ENCODE data around the gene ALDH1L2. TPM values are rescaled to one million over a fixed set of nuclear protein-coding genes. Genes with fewer than 3 reads are reported as not detected.

Gene ALDH1L2
- total and polyA plus RNA-seq, 9 of the 15 experiments (the other 6 are each of a cell fraction or from before 2014, with no cell fraction given) = 1.1 to 9.9 (median 3.8) TPM

- TF ChIP-seq ZNF512 (tag; IDR thresholded peaks at IDR 0.05) (no peak), PRDM10 (IDR thresholded peaks at IDR 0.05; ENCODE audit: partially characterized antibody) (no peak), ZNF239 (CRISPR knock-in tag; IDR thresholded peaks at IDR 0.05) (no peak), CREB1 (IDR thresholded peaks at IDR 0.05) (no peak), CREB1 (CRISPR knock-in tag; IDR thresholded peaks at IDR 0.05) (no peak), TEAD1 (CRISPR knock-in tag; IDR thresholded peaks at IDR 0.05) (no peak), SRSF3 (IDR thresholded peaks at IDR 0.05; ENCODE audit: insufficient read depth, low read length) (no peak), REST (IDR thresholded peaks at IDR 0.05; ENCODE audit: borderline replicate concordance) (no peak), REST (CRISPR knock-in tag; IDR thresholded peaks at IDR 0.05; ENCODE audit: low read depth) (no peak), HMGXB4 (CRISPR knock-in tag; IDR thresholded peaks at IDR 0.05) (no peak), CEBPG (CRISPR knock-in tag; IDR thresholded peaks at IDR 0.05) (no peak), CEBPG (tag; conservative IDR thresholded peaks at IDR 0.05 in 1 of 2, IDR thresholded peaks at IDR 0.05 in 1 of 2) (no peak), HNRNPLL (IDR thresholded peaks at IDR 0.05; ENCODE audit: low read depth, low read length, poor library complexity, severe bottlenecking) (no peak), ATF7 (IDR thresholded peaks at IDR 0.05) (no peak)
Measured at GRCh38 chr12:105120551-105120950, 36.3 kb upstream of the ALDH1L2 start (continued).

Measured in K562 (cell line).